GM04503 (cell line): ENCODE measurements around the gene RETREG2.

Experiments used
- DNase-seq: peaks from one replicate; pipeline ENCODE4 v3.0.0-alpha.2; 2012; ENCODE audit warnings: low read depth

RETREG2 gene

GRCh38 chr2:219177552-219178376 lies at the start of gene RETREG2:
RETREG2 (plus strand) TSS chr2:219178275; CDS start chr2:219178353, 78 bp downstream.
- DNase-seq = peak; percentile 61

GRCh38 chr2:219128396-219128795 lies 49.7 kb upstream of the RETREG2 start:
- DNase-seq = no peak

GRCh38 chr2:219129589-219129988 lies 48.5 kb upstream of the RETREG2 start:
- DNase-seq = no peak

- no peak for DNase-seq
Measured at GRCh38 chr2:219131327-219131726, 46.7 kb upstream of the RETREG2 start.

GRCh38 chr2:219131744-219132143 lies 46.3 kb upstream of the RETREG2 start:
- no peak for DNase-seq

GRCh38 chr2:219133976-219134375 lies 44.1 kb upstream of the RETREG2 start:
- DNase-seq = no peak

- DNase-seq = no peak
Measured at GRCh38 chr2:219140722-219141121, 37.4 kb upstream of the RETREG2 start.

- peak; percentile 89 for DNase-seq
Measured at GRCh38 chr2:219142329-219142728, 35.7 kb upstream of the RETREG2 start.

- no peak for DNase-seq
Measured at GRCh38 chr2:219149667-219150066, 28.4 kb upstream of the RETREG2 start.

- DNase-seq = no peak
Measured at GRCh38 chr2:219155054-219155644, 22.9 kb upstream of the RETREG2 start.

GRCh38 chr2:219157396-219157795 lies 20.7 kb upstream of the RETREG2 start:
- no peak for DNase-seq

- DNase-seq = no peak
Measured at GRCh38 chr2:219158025-219158424, 20.1 kb upstream of the RETREG2 start.

- DNase-seq = no peak
Measured at GRCh38 chr2:219158586-219158985, 19.5 kb upstream of the RETREG2 start.

GRCh38 chr2:219159771-219160185 lies 18.3 kb upstream of the RETREG2 start:
- DNase-seq = no peak

- DNase-seq = peak; percentile 61
Measured at GRCh38 chr2:219160186-219161017, 17.7 kb upstream of the RETREG2 start, which contains the start of gene NHEJ1. NHEJ1 (minus strand) TSS chr2:219160815; CDS start chr2:219158362, 2,453 bp downstream.

GRCh38 chr2:219161097-219161496 lies 17.0 kb upstream of the RETREG2 start:
- no peak for DNase-seq

GRCh38 chr2:219163156-219163555 lies 14.9 kb upstream of the RETREG2 start:
- no peak for DNase-seq

- DNase-seq = no peak
Measured at GRCh38 chr2:219165058-219165911, 12.8 kb upstream of the RETREG2 start.

GRCh38 chr2:219167997-219168396 lies 10.1 kb upstream of the RETREG2 start:
- DNase-seq = no peak

GRCh38 chr2:219168526-219168925 lies 9.5 kb upstream of the RETREG2 start:
- DNase-seq = no peak

GRCh38 chr2:219168932-219169331 lies 9.1 kb upstream of the RETREG2 start:
- DNase-seq = no peak
